ENCODE results near the gene DCAF10. TPM values are rescaled to one million over a fixed set of nuclear protein-coding genes. Genes with fewer than 3 reads are reported as not detected.
A peak's percentile ranks its signal among the peaks of the same experiment; 100 is the strongest.
"Not testable (repeated sequence)": the region's sequence is repeated elsewhere in the genome, so short reads cannot be mapped to it uniquely, and the experiment has no call there.

The DCAF10 gene
- total and polyA plus RNA-seq, 10 donors: 3.7 to 34.2 (median 23.5) TPM

- H3K27me3 ChIP-seq (replicated peaks in 1 of 7): peaks cover 0 to 3% (median 0%) of the 10 kb centered on the region in 7 donors
- intact Hi-C loops (cut with DNase I; ENCODE audit: low total_unique reads): no loop called here
- DNase-seq: peak; percentile 91
Observed at GRCh38 chr9:37801287-37801850, 772 bp downstream of the DCAF10 start.

GRCh38 chr9:37801959-37802711 is 1.5 kb downstream of the DCAF10 start:
- intact Hi-C loops (cut with DNase I; ENCODE audit: low total_unique reads): no loop called here
- Histone ChIP-seq H3K27me3 (replicated peaks in 1 of 7) (peaks cover 0 to 3% (median 0%) of the 10 kb centered on the region in 7 donors), H3K9me3 (no peaks in the 10 kb centered on the region), H3K4me1 (peaks cover 24 to 79% (median 47%) of the 10 kb centered on the region in 6 donors), H3K36me3 (no peaks in the 10 kb centered on the region), H3K4me3 (peak overlapping the region; percentile 72 to 92 (median 84)), H3K27ac (peak overlapping the region in 3 of 8 donors; percentile 94 to 97 (median 96))
- no peak for TF ChIP-seq POLR2A (IDR thresholded peaks at IDR 0.05)
- no peak for TF ChIP-seq POLR2AphosphoS5 (IDR thresholded peaks at IDR 0.05)
- no peak for DNase-seq
- WGBS, 5 donors: 66 to 77% (median 70%) methylated on average over 10 of the region's 10 CpGs

More at GRCh38 chr9:37801287-37801850, 772 bp downstream of the DCAF10 start:
- 2 to 4% (median 2%) methylated on average over 17 to 45 of the region's 45 CpGs for WGBS, 5 donors
- H3K4me1 ChIP-seq: peaks cover 24 to 81% (median 46%) of the 10 kb centered on the region in 6 donors
- H3K36me3 ChIP-seq: no peaks in the 10 kb centered on the region
- peak overlapping the region; percentile 72 to 92 (median 84) for H3K4me3 ChIP-seq
- peak overlapping the region; percentile 83 to 97 (median 93) for H3K27ac ChIP-seq
- TF ChIP-seq POLR2A (IDR thresholded peaks at IDR 0.05) (no peak), CTCF (IDR thresholded peaks at IDR 0.05 in 8 of 11, conservative IDR thresholded peaks at IDR 0.05 in 3 of 11) (no peak), POLR2AphosphoS5 (IDR thresholded peaks at IDR 0.05) (no peak)
- H3K9me3 ChIP-seq: no peaks in the 10 kb centered on the region

- H3K4me3 ChIP-seq: no peak overlapping the region
- no peak for DNase-seq
- TF ChIP-seq POLR2A (IDR thresholded peaks at IDR 0.05) (no peak), POLR2AphosphoS5 (IDR thresholded peaks at IDR 0.05) (no peak), CTCF (IDR thresholded peaks at IDR 0.05 in 8 of 11, conservative IDR thresholded peaks at IDR 0.05 in 3 of 11) (no peak)
- H3K27ac ChIP-seq: no peak overlapping the region
- no peaks in the 10 kb centered on the region for H3K27me3 ChIP-seq (replicated peaks in 1 of 7)
- H3K9me3 ChIP-seq: no peaks in the 10 kb centered on the region
- 80 to 86% (median 83%) methylated on average over 4 of the region's 4 CpGs for WGBS, 5 donors
- H3K4me1 ChIP-seq: peaks cover 22 to 59% (median 36%) of the 10 kb centered on the region in 6 donors
- intact Hi-C loops (cut with DNase I; ENCODE audit: low total_unique reads): no loop called here
- H3K36me3 ChIP-seq: peaks cover 0 to 18% (median 2%) of the 10 kb centered on the region in 6 donors
Observed at GRCh38 chr9:37806271-37806670, 5.7 kb downstream of the DCAF10 start.

GRCh38 chr9:37809676-37810075 is 9.1 kb downstream of the DCAF10 start:
- peaks cover 0 to 18% (median 2%) of the 10 kb centered on the region in 6 donors for H3K36me3 ChIP-seq
- intact Hi-C loops (cut with DNase I; ENCODE audit: low total_unique reads): not testable (repeated sequence)

GRCh38 chr9:37811906-37812476 is 11.4 kb downstream of the DCAF10 start:
- 94 to 96% (median 95%) methylated on average over 6 of the region's 6 CpGs for WGBS, 5 donors
- H3K27me3 ChIP-seq (replicated peaks in 1 of 7): no peaks in the 10 kb centered on the region
- no peak for DNase-seq
- H3K4me3 ChIP-seq: no peak overlapping the region
- intact Hi-C loops (cut with DNase I; ENCODE audit: low total_unique reads): no loop called here
- peaks cover 0 to 22% (median 2%) of the 10 kb centered on the region in 6 donors for H3K36me3 ChIP-seq
- H3K9me3 ChIP-seq: no peaks in the 10 kb centered on the region
- peaks cover 0 to 23% (median 3%) of the 10 kb centered on the region in 6 donors for H3K4me1 ChIP-seq
- TF ChIP-seq POLR2A (IDR thresholded peaks at IDR 0.05): no peak
- TF ChIP-seq POLR2AphosphoS5 (IDR thresholded peaks at IDR 0.05): no peak
- no peak for TF ChIP-seq CTCF (IDR thresholded peaks at IDR 0.05 in 8 of 11, conservative IDR thresholded peaks at IDR 0.05 in 3 of 11)
- peak overlapping the region in 5 of 8 donors; percentile 0 to 79 (median 51) for H3K27ac ChIP-seq

More at GRCh38 chr9:37809676-37810075, 9.1 kb downstream of the DCAF10 start:
- WGBS, 5 donors: 95 to 99% (median 98%) methylated on average over 15 of the region's 15 CpGs
- H3K27me3 ChIP-seq (replicated peaks in 1 of 7); H3K27ac ChIP-seq; DNase-seq; H3K9me3 ChIP-seq; H3K4me3 ChIP-seq: not testable (repeated sequence)
- H3K4me1 ChIP-seq: peaks cover 0 to 45% (median 11%) of the 10 kb centered on the region in 6 donors
